Ovary (tissue), 3 donors: ENCODE measurements around the gene TBC1D26.

Experiments used
- CTCF ChIP-seq, 3 donors: fragments of 450-650 bp in 2 of 3; fragments of 200-600 bp in 1 of 3; IDR thresholded peaks; one replicate each; pipeline versions ENCODE4 v1.5.1 to v1.8.0; 2016 to 2022; ENCODE audit warnings: antibody characterized with exemption in 3 of 3, mild to moderate bottlenecking in 1 of 3
- EP300 ChIP-seq: sonication (generic); formaldehyde crosslinking; IDR thresholded peaks from one replicate; pipeline ENCODE4 v1.6.1; 2017; ENCODE audit warnings: antibody characterized with exemption
- donor health status: DM: no; HTN: no; CAD: no.

- TF ChIP-seq EP300: no peak
- no peak for TF ChIP-seq CTCF (IDR thresholded peaks at IDR 0.05)
Observed at GRCh38 chr17:15777717-15778116, 45.6 kb downstream of the TBC1D26 start.
